ENCODE measurements around the gene GPR63.
A peak's percentile ranks its signal among the peaks of the same experiment; 100 is the strongest.
"Not testable (repeated sequence)": the region's sequence is repeated elsewhere in the genome, so short reads cannot be mapped to it uniquely, and the experiment has no call there.

GPR63 gene

DNA sequence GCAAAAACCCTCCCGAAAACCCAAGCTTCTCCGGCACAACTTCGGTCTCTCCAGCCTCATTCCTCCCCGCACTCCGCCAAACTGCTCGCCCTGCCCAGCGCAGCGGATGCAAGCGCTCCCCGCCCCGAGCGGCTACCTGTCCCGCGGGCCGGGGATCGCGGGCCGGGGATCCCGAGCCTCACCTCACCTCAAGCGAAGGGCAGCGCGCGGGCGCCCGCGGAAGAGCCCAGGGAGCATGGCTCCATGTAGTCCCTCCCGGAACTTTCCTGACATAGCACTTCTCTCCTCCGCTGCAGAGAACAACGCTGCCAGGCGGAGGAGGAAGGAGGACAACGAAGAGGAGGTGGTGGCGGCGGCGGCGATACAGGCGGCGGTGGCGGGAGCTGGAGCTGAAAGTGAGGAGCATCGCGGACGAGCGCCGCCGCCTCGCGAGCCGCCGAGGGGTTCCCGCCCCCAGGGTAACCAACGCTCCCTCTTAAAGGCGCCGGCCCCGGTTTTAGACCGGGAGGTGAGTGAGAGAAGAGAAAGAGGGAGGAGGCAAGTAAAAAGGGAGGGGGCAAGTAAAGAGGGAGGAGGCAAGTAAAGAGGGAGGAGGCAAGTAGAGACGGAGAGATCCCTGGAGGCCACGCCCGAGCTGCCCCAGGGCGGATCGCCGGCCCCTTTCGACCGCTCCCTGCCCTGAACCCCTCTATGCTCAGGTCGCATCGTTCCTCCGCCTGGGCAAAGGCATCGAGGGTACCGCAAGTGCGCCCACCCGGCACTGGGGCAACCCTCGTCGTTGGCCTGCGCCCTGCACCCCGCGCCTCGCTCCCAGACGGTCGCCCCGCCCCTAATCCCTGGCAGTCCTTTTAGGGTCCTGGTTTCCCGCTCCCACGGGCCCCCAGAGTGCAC lies at the start of gene GPR63:
GPR63 (minus strand) TSS at position 397 of the 891 bp plus-strand sequence. CDS start 37,746 bp downstream, outside the sequence.
- peak; percentile 63 for DNase-seq

- DNase-seq, result no peak
These were observed 49.2 kb upstream of the GPR63 start for GRCh38 chr6:96886519-96886918.

GRCh38 chr6:96885187-96885631 lies 47.9 kb upstream of the GPR63 start:
- not testable (repeated sequence) for DNase-seq

GRCh38 chr6:96878143-96878542 lies 40.9 kb upstream of the GPR63 start:
- DNase-seq, result no peak

DNA sequence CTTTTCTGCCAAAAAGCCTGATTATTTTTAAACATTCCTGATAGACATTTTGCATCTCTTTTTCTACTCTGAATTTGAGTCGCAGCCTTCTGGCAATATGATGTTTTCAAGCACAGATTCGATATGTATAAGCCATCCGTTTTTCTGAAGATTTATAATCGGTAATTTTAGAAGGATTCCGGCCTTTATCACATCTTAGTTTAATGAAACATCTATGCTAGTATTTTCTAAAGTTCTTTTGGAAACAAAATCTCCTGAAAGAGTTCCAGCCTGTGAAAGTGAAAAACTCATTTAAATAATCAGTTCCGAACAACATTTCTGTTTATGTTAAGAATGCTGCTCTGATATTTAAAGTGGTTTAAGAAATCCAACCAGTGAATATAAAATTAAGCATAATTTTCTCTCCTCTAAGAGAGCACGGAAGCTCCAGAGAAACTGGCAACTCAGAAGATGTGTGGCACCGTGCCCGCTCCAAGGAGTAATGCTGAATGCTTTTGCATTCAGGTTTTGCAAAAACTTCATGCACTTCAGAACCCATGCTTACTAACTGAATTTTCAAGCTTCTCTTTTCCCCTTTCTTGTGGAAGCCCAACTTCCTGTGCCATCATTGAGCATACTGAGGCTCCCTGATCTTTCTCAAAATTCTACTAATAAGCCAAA lies 39.7 kb upstream of the GPR63 start:
- no peak for DNase-seq

DNA sequence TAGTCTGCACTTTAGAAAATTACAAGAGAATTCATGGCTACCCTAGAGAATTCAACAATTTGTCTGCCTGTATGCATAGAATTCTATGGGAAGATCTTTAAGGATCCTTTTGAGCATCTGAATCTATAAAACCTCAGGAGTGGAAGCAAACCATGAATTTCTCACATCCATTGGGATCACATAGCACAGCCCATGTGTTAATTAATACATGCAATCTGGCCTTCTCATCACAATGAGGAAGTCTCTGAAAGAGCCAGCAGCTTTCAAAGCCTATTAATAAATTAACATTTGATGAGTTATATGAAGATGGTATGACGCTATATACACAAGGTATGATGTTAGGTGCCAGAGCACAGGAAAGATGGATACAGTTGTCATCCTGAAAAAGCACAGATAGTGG lies 35.7 kb upstream of the GPR63 start:
- no peak for DNase-seq

DNA sequence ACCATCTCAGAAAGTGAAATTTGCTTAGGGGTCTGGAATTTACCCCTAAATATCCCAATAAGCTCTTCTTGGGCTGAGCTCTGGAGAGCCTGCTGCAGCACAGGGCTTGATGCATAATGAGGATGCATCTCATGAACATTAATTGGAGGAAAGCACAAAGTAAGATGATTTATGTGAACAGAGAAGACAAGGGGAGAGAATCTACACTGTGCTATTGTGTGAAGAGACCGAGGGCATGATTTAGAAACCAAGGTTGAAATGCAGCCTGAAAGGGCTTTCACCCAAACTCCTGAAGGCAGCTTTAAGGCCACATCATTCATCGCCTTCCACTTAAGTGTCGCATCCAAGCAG lies 27.8 kb upstream of the GPR63 start:
- no peak for DNase-seq

DNA sequence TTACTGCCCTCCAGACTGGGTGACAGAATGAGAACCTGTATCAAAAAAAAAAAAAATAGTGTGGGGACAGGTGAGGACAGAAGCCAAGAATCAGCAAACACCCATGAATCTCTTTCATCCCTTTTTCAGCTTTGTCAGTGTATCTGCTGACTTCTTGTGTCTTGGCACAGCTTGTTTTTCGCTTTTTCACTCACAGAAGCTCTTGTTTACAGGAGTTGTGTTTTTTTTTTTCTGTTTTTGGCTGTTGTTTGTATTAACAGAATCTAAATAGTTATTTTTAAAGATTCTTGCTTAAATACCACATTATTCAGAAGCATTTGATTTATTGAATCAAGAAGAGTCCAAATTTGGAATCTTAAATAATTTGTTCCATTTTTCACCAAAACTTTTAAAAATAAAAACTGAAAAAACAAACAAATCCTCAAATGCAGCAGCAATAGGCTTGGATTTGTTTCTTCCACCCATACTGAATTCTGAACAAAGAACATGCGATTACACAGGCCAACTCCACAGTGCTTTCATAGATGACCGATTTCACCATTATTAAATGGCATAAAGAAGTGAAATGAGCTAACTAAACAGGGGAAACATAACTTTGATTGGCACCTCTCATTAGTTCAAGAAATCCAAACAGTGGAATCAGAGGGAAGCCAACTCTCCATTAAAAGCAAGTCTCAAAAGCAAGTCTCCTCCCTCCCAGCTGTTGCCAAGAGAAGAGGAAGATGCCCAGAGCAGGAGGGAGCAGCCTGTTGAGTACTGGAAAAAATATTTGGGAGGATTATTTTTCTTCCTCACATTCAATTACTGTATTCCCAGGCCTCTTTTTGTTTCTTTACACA lies 27.2 kb upstream of the GPR63 start:
- no peak for DNase-seq

DNA sequence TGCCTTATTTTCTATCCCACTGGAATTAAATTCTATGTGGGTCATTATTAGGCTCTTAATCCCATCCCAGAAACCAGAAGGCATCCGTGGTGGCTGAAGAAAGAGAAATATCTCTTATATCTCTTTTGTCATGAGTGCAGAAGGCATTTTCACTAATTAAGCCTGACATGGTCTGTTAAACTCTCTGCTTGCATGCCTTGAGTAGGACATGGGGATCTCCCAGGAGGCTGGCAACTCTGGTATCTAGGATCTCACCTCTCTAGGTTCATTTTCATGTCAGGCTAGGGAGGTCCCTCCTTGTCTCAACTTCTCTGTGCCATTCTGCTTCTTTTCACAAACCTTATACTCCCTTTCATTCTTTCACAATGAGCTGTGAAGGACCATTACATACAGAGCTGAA lies 25.3 kb upstream of the GPR63 start:
- DNase-seq, result no peak

GRCh38 chr6:96861588-96861987 lies 24.3 kb upstream of the GPR63 start:
- no peak for DNase-seq

GRCh38 chr6:96856856-96857255 lies 19.6 kb upstream of the GPR63 start:
- DNase-seq, result no peak

DNA sequence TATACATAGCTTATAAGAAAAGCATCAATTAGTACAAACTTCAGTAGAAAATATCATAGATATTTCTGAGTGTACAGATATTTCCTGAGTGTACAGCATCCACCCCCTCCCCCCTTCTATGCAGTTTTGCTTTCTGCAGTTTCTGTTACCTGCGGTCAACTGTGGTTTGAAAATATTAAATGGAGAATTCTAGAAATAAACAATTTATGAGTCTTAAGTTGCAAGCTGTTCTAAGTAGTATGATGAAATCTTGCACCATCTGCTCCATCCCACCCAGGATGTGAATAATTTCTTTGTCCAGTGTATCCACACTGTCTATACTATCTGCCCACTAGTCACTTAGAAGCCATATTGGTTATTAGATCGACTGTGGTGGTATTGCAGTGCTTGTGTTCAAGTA lies 15.8 kb upstream of the GPR63 start:
- no peak for DNase-seq

- no peak for DNase-seq
These were observed 15.3 kb upstream of the GPR63 start for GRCh38 chr6:96852605-96853004.

- no peak for DNase-seq
These were observed 14.6 kb upstream of the GPR63 start for GRCh38 chr6:96851858-96852257.

DNA sequence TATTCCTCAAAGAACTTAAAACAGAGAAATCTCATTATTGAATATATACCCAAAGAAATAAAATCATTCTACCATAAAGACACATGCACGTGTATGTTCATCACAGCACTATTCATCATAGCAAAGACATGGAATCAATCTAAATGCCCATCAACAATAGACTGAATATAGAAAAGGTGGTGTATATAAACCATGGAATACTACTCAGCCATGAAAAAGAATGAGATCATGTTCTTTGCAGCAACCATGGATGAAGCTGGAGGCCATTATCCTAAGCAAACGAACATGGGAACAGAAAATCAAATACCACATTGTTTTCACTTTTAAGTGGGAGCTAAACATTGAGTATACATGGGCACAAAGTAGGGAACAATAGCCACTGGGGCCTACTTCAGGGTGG lies 12.3 kb upstream of the GPR63 start:
- no peak for DNase-seq

DNA sequence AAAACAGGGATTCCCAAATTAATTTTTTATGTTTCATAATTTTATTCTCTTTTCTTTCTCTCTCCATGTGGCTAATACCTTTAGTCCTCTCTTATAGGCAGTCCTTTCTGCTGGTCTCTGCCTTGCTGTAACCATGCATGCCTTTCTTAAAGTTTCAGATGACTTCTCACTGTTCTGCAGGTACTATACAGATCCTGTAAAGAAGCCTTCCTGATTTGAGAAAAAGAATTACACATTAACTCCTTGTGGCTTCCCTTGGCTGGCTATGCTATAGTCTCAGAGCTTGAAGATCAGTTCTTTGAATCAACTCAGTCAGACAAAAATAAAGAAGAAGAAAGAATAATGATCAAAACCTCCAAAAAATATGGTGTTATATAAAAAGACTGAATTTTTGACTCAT lies 7.3 kb upstream of the GPR63 start:
- no peak for DNase-seq

- DNase-seq, result no peak
These were observed 4.1 kb upstream of the GPR63 start for GRCh38 chr6:96841345-96841744.

DNA sequence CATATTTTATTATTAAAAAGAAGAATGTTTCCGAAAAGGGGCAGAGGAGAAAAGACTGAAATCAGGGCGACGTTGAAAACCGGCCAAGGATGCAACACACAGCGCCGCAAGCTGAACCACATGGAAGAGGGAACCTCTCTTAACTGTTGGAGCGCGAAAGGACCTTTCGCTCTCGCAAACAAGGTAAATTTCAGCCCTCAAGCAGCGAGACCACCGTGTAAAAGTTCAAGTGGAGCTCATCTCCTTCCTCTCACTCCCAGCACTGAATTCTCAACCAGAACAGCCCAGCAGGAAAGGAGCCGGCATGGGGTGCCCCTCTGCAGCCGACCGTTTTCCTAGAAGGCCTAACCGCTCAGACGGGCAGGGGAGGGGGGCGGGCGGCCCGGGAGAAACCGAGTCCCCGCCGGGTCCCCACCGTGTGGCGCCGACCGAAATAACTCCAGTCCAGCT lies 621 bp downstream of the GPR63 start:
- no peak for DNase-seq

- DNase-seq, result no peak
These were observed 3.2 kb downstream of the GPR63 start for GRCh38 chr6:96834070-96834469.

- no peak for DNase-seq
These were observed 4.5 kb downstream of the GPR63 start for GRCh38 chr6:96832780-96833179.

DNA sequence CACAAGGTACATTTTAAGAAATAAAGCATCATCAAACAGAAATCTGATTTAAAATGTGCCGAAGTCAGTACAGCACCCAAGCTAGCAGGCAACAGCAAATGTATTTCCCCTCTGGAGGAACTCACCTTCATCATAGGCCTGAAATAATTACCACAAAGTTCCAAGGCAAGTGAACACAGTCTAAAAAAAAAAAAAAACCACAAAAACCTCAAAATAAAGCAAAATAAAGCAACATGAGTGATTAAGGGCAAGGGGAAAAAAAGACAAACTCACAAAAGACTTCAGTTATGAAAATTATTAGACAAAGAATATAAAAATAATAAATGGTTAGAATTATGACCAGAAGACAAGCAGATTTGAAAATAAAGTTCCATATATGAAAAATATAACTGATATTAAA lies 10.4 kb downstream of the GPR63 start:
- no peak for DNase-seq

- no peak for DNase-seq
These were observed 13.5 kb downstream of the GPR63 start for GRCh38 chr6:96823743-96824142.

- no peak for DNase-seq
These were observed 16.2 kb downstream of the GPR63 start for GRCh38 chr6:96821034-96821433.
